ENCODE results near the gene PHF12.

Gene PHF12

DNA sequence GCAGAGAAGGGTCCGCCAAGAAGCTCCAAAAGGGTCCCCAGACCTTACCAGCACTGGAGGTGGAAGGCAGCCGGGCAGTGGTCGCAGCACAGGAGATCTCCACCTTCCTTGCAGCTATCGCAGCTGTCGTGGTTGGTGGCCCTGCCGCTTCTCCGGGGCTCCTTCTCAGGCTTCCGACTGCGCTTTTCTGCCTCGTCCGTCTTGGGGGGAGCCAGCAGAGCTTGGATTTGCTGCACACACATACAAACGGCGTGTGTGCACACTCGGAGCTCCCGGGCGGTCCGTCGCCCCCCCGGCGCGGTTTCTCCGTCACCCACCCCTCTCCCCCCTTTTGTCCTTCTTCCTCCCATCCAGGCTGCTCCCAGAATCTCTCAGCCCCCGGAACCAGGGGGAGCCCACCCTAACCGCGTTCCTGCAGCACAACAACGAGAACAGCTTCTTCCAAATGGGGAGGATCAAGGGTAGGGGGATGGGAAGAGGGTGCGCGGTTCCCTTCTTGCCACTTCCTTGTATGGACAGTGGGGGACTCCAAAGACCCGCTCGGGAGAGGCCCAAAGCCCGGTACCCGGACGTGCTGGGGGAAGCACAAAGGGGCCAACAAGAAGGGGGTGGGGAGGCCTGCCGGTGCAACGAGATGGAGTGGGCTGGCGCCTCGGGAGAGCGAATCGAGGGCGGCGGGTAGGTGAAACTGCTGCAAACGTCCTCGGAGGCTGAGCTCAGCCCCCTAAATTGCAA is 1.1 kb downstream of the PHF12 start:
- TF ChIP-seq ZBTB7A (IDR thresholded peaks at IDR 0.05; ENCODE audit: low read depth) (peak; percentile 9), RAD21 (IDR thresholded peaks at IDR 0.05; ENCODE audit: low read depth) (no peak)
- TF ChIP-seq, protein P1, sequence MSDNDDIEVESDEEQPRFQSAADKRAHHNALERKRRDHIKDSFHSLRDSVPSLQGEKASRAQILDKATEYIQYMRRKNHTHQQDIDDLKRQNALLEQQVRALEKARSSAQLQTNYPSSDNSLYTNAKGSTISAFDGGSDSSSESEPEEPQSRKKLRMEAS (IDR thresholded peaks at IDR 0.05), result 0 out of 2 replicates have a peak, but pooled peaks have one; percentile 11

DNA sequence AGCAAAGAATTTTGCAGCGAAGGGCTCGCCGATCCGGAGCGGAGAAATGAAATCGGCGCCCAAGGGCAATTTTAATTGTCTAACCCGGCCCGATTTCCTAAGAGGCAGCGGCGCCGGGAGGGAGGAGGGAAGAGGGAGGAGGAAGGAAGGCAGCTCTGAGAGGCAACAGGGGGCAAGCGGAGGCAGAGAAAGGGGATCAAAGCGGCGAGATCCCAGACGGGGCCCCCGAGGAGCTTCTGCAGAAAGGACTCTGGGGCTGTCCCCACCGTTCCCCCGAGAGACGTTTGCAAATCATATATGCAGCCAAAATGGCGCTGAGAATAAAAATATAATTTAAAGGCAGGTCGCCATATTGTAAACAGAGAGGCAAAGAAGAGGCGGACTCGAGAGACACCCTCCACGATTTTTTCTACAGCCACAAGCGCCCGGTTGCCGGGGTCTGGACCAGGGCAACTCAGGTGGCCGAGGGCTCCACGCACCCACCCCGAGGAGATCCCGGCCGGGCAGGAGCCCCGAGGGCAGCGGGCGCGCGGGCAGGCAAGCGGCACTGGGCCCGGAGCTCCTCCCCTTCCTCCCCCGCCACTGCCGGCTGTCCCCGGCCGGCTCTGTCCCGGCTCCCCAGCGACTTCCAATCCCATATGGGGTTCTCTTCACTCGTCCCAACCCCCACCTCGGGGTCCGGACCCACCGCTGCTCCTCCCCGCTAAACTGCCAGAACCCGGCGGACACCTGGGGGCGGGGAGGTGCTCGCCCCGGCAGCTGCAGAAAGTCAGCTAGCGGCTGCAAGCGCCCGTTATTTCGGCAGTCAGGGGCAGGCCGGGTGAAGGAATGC is 1.9 kb downstream of the PHF12 start:
- TF ChIP-seq RAD21 (IDR thresholded peaks at IDR 0.05; ENCODE audit: low read depth) (no peak), CEBPB (IDR thresholded peaks at IDR 0.05) (peak; percentile 59; the same call in 1 of the 2 replicates), EGR1 (IDR thresholded peaks at IDR 0.05) (no peak), YY1 (IDR thresholded peaks at IDR 0.05; ENCODE audit: low read depth) (peak; percentile 84), TAF1 (IDR thresholded peaks at IDR 0.05; ENCODE audit: low read depth) (peak; percentile 14; the same call in 1 of the 2 replicates)
- TF ChIP-seq, protein P1 (IDR thresholded peaks at IDR 0.05), result no peak; the same call in 1 of the 2 replicates
- TF ChIP-seq, protein P2, sequence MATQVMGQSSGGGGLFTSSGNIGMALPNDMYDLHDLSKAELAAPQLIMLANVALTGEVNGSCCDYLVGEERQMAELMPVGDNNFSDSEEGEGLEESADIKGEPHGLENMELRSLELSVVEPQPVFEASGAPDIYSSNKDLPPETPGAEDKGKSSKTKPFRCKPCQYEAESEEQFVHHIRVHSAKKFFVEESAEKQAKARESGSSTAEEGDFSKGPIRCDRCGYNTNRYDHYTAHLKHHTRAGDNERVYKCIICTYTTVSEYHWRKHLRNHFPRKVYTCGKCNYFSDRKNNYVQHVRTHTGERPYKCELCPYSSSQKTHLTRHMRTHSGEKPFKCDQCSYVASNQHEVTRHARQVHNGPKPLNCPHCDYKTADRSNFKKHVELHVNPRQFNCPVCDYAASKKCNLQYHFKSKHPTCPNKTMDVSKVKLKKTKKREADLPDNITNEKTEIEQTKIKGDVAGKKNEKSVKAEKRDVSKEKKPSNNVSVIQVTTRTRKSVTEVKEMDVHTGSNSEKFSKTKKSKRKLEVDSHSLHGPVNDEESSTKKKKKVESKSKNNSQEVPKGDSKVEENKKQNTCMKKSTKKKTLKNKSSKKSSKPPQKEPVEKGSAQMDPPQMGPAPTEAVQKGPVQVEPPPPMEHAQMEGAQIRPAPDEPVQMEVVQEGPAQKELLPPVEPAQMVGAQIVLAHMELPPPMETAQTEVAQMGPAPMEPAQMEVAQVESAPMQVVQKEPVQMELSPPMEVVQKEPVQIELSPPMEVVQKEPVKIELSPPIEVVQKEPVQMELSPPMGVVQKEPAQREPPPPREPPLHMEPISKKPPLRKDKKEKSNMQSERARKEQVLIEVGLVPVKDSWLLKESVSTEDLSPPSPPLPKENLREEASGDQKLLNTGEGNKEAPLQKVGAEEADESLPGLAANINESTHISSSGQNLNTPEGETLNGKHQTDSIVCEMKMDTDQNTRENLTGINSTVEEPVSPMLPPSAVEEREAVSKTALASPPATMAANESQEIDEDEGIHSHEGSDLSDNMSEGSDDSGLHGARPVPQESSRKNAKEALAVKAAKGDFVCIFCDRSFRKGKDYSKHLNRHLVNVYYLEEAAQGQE (IDR thresholded peaks at IDR 0.05; ENCODE audit: low read depth), result no peak

DNA sequence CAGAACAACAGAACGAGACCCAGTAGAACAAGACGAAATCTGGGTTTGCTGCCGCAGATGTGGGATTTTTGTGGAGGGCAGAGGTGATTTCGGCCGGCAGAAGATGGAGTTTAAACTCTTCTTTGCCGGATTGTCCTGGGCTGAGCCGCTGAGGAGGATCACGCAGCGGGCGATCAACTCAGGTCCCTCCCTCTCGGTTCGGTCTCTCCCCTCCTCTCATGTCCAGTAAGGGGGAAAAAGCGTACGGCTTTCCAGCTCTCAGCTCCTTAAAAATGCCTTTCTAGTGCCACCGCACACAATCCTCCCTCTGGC is 2.5 kb downstream of the PHF12 start:
- TF ChIP-seq RAD21 (IDR thresholded peaks at IDR 0.05; ENCODE audit: low read depth) (no peak), ZBTB7A (IDR thresholded peaks at IDR 0.05; ENCODE audit: low read depth) (no peak), EP300 (IDR thresholded peaks at IDR 0.05; ENCODE audit: borderline replicate concordance) (no peak), YY1 (IDR thresholded peaks at IDR 0.05; ENCODE audit: low read depth) (no peak)

DNA sequence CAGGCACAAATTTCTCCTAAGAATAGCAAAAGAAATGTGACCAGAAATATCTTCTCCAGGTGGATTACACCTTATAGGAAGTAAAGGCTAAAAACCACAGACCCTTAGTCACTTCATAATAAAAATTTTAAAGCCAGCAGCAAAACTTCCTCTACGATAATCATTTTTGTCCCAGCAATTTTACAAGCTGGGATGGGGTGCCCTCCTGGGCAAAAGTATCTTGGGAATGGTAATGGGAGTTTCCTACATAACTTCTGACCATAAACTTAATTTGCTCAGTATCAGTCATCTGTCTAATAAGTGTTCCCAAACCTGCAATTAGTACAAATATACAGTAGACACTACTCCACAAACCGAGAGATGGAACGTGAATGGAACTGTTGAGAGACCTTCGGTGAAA is 3.0 kb downstream of the PHF12 start:
- TF ChIP-seq CEBPB (IDR thresholded peaks at IDR 0.05) (no peak), NFIC (IDR thresholded peaks at IDR 0.05) (no peak), ZBTB7A (IDR thresholded peaks at IDR 0.05; ENCODE audit: low read depth) (no peak), TAF1 (IDR thresholded peaks at IDR 0.05; ENCODE audit: low read depth) (no peak), CREB1 (IDR thresholded peaks at IDR 0.05; ENCODE audit: low read depth) (no peak), TCF12 (IDR thresholded peaks at IDR 0.05; ENCODE audit: low read depth) (no peak), YY1 (IDR thresholded peaks at IDR 0.05; ENCODE audit: low read depth) (no peak), FOXM1 (IDR thresholded peaks at IDR 0.05; ENCODE audit: borderline replicate concordance, low read depth) (no peak), RAD21 (IDR thresholded peaks at IDR 0.05; ENCODE audit: low read depth) (no peak), EGR1 (IDR thresholded peaks at IDR 0.05) (no peak), TEAD4 (IDR thresholded peaks at IDR 0.05) (no peak), EP300 (IDR thresholded peaks at IDR 0.05; ENCODE audit: borderline replicate concordance) (no peak)
- TF ChIP-seq, protein P1 (IDR thresholded peaks at IDR 0.05), result no peak
- TF ChIP-seq, protein P3, sequence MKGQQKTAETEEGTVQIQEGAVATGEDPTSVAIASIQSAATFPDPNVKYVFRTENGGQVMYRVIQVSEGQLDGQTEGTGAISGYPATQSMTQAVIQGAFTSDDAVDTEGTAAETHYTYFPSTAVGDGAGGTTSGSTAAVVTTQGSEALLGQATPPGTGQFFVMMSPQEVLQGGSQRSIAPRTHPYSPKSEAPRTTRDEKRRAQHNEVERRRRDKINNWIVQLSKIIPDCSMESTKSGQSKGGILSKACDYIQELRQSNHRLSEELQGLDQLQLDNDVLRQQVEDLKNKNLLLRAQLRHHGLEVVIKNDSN (IDR thresholded peaks at IDR 0.05), result no peak
- TF ChIP-seq, protein P2 (IDR thresholded peaks at IDR 0.05; ENCODE audit: low read depth), result no peak

DNA sequence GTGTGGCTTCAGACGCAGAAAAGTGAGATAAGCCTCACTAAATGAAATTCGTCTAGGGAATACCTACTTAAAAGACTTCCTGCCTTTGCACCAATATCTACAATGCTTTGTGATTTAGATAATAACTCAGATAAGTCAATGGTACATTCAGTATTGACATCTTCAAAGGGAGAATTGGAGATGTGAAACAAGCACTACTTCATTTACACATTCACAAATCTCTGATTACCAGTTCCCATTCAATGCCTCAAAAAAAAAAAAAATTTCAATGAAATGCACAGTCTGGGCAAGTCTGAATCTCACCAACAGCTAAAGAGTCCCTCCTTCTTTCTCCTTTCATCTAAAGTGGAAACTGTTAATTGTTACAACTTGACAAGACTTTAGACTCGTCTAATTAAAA is 3.7 kb downstream of the PHF12 start:
- TF ChIP-seq ZBTB7A (IDR thresholded peaks at IDR 0.05; ENCODE audit: low read depth) (no peak), CREB1 (IDR thresholded peaks at IDR 0.05; ENCODE audit: low read depth) (no peak)

DNA sequence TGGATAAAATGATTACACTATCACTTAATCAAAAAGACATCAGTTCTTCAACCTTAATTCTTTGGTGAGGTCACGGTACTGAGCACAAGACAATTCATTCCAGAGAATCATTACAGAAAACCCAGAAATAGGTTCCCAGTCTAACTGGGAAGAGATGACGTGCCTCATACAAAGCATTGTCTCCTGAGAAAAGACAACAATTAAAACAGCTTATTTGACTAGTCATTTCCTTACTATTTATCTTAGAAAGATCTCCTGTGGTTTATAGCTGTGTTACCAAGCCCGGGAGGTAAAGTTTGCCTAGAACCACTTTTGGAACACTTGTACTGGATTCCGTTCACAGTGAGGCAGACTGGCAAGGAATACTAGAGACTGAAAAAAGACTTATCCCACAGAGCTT is 5.1 kb downstream of the PHF12 start:
- no peak for TF ChIP-seq RAD21 (IDR thresholded peaks at IDR 0.05; ENCODE audit: low read depth)
- no peak for TF ChIP-seq EP300 (IDR thresholded peaks at IDR 0.05; ENCODE audit: borderline replicate concordance)
- TF ChIP-seq TEAD4 (IDR thresholded peaks at IDR 0.05), result no peak
- no peak for TF ChIP-seq YY1 (IDR thresholded peaks at IDR 0.05; ENCODE audit: low read depth)
- TF ChIP-seq CEBPB (IDR thresholded peaks at IDR 0.05), result no peak
- TF ChIP-seq NFIC (IDR thresholded peaks at IDR 0.05), result no peak
- no peak for TF ChIP-seq CREB1 (IDR thresholded peaks at IDR 0.05; ENCODE audit: low read depth)
- no peak for TF ChIP-seq TAF1 (IDR thresholded peaks at IDR 0.05; ENCODE audit: low read depth)
- TF ChIP-seq FOXM1 (IDR thresholded peaks at IDR 0.05; ENCODE audit: borderline replicate concordance, low read depth), result no peak
- TF ChIP-seq, protein P1 (IDR thresholded peaks at IDR 0.05), result no peak
- TF ChIP-seq ZBTB7A (IDR thresholded peaks at IDR 0.05; ENCODE audit: low read depth), result no peak
- TF ChIP-seq, protein P2 (IDR thresholded peaks at IDR 0.05; ENCODE audit: low read depth), result no peak
- no peak for TF ChIP-seq TCF12 (IDR thresholded peaks at IDR 0.05; ENCODE audit: low read depth)
- TF ChIP-seq, protein P3 (IDR thresholded peaks at IDR 0.05), result no peak
